ENCODE data around the gene FOSL1. TPM values are rescaled to one million over a fixed set of nuclear protein-coding genes. Genes with fewer than 3 reads are reported as not detected.

FOSL1 gene
- total and polyA plus RNA-seq, 2 of the 13 experiments (the other 11 are each of a cell fraction or from before 2014, with no cell fraction given) = 4.0 to 4.1 TPM

GRCh38 chr11:65884716-65885092, 15.5 kb downstream of the FOSL1 start (continued):
- TF ChIP-seq ZNF597 (CRISPR knock-in tag; IDR thresholded peaks at IDR 0.05) (no peak), MAFG (CRISPR knock-in tag; IDR thresholded peaks at IDR 0.05) (no peak), KMT2B (CRISPR knock-in tag; IDR thresholded peaks at IDR 0.05) (no peak), ZBTB44 (CRISPR knock-in tag; IDR thresholded peaks at IDR 0.05) (no peak), KDM5B (CRISPR knock-in tag; IDR thresholded peaks at IDR 0.05; ENCODE audit: borderline replicate concordance) (peak; percentile 41; the same call in 1 of the 2 replicates), ZNF367 (CRISPR knock-in tag; IDR thresholded peaks at IDR 0.05; ENCODE audit: borderline replicate concordance) (no peak), HBP1 (CRISPR knock-in tag; IDR thresholded peaks at IDR 0.05; ENCODE audit: low read depth) (no peak), PLSCR1 (CRISPR knock-in tag; IDR thresholded peaks at IDR 0.05; ENCODE audit: borderline replicate concordance) (no peak), ZNF292 (CRISPR knock-in tag; IDR thresholded peaks at IDR 0.05; ENCODE audit: borderline replicate concordance, low read depth) (no peak), MXD1 (CRISPR knock-in tag; IDR thresholded peaks at IDR 0.05) (no peak), EHMT2 (IDR thresholded peaks at IDR 0.05; ENCODE audit: borderline replicate concordance, low read depth, low read length) (no peak), ZNF780A (CRISPR knock-in tag; IDR thresholded peaks at IDR 0.05) (no peak), ZNF335 (CRISPR knock-in tag; IDR thresholded peaks at IDR 0.05) (no peak), ZNF800 (CRISPR knock-in tag; IDR thresholded peaks at IDR 0.05) (no peak), SKI (IDR thresholded peaks at IDR 0.05; ENCODE audit: partially characterized antibody) (no peak), KLF12 (CRISPR knock-in tag; IDR thresholded peaks at IDR 0.05; ENCODE audit: borderline replicate concordance) (no peak), JDP2 (CRISPR knock-in tag; IDR thresholded peaks at IDR 0.05; ENCODE audit: borderline replicate concordance) (no peak), ZNF792 (CRISPR knock-in tag; IDR thresholded peaks at IDR 0.05) (no peak), HIC2 (CRISPR knock-in tag; IDR thresholded peaks at IDR 0.05; ENCODE audit: low read depth) (peak; percentile 83), CREB3 (CRISPR knock-in tag; IDR thresholded peaks at IDR 0.05) (no peak)
